Measurements from ENCODE around the gene KMT5C.

KMT5C gene

GRCh38 chr19:55309448-55309847 is 30.2 kb upstream of the KMT5C start:
- no peak overlapping the region for H3K4me3 ChIP-seq (ENCODE audit: low read depth, low read length)
- DNase-seq (ENCODE audit: low read depth) = no peak
- TF ChIP-seq CTCF (IDR thresholded peaks at IDR 0.05; ENCODE audit: control insufficient read depth, extremely low read depth, insufficient read depth) = no peak

- H3K4me3 ChIP-seq (ENCODE audit: low read depth, low read length) = no peak overlapping the region
- TF ChIP-seq CTCF (IDR thresholded peaks at IDR 0.05; ENCODE audit: control insufficient read depth, extremely low read depth, insufficient read depth) = no peak
- no peak for DNase-seq (ENCODE audit: low read depth)
These were observed 29.2 kb upstream of the KMT5C start for GRCh38 chr19:55310498-55310897.

- no peak for TF ChIP-seq CTCF (IDR thresholded peaks at IDR 0.05; ENCODE audit: control insufficient read depth, extremely low read depth, insufficient read depth)
- DNase-seq (ENCODE audit: low read depth) = no peak
- H3K4me3 ChIP-seq (ENCODE audit: low read depth, low read length) = no peak overlapping the region
These were observed 28.3 kb upstream of the KMT5C start for GRCh38 chr19:55311397-55311796.

GRCh38 chr19:55311797-55312196 is 27.9 kb upstream of the KMT5C start:
- H3K4me3 ChIP-seq (ENCODE audit: low read depth, low read length) = no peak overlapping the region
- DNase-seq (ENCODE audit: low read depth) = no peak
- no peak for TF ChIP-seq CTCF (IDR thresholded peaks at IDR 0.05; ENCODE audit: control insufficient read depth, extremely low read depth, insufficient read depth)

- no peak for DNase-seq (ENCODE audit: low read depth)
- TF ChIP-seq CTCF (IDR thresholded peaks at IDR 0.05; ENCODE audit: control insufficient read depth, extremely low read depth, insufficient read depth) = no peak
- no peak overlapping the region for H3K4me3 ChIP-seq (ENCODE audit: low read depth, low read length)
These were observed 26.8 kb upstream of the KMT5C start for GRCh38 chr19:55312621-55313512.

GRCh38 chr19:55314396-55314795 is 25.3 kb upstream of the KMT5C start:
- DNase-seq (ENCODE audit: low read depth) = no peak
- no peak for TF ChIP-seq CTCF (IDR thresholded peaks at IDR 0.05; ENCODE audit: control insufficient read depth, extremely low read depth, insufficient read depth)
- no peak overlapping the region for H3K4me3 ChIP-seq (ENCODE audit: low read depth, low read length)
